ENCODE results near the gene NCKAP5.

DNA sequence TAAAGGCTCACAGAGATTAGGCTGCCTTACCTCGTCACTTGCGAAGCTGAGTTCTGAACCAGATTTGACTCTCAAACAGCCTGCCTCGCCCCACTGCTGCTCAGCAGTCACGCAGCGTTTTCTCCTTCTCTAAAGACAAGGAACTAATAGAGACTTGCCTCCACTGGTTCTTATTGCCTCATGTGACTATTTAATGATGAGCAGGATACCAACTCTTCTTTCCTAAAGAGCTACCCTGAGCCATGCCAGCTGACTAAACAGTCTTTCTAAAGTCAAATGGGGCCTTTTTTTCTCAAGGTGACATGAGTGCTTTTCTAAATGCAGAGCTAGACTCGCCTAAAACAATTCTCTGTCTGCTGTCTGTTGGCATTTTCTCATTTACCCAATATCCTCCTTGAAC lies 147.5 kb downstream of the NCKAP5 start:
- no peak for TF ChIP-seq CTCF (IDR thresholded peaks at IDR 0.05)
- no peak for TF ChIP-seq POLR2A (IDR thresholded peaks at IDR 0.05)
